Gastroesophageal sphincter (tissue), 3 donors: ENCODE results near the gene PREX1.

Source experiments
- CTCF ChIP-seq, 4 experiments: fragments of 200-600 bp in 2 of 4; fragments of 450-650 bp in 2 of 4; sonication (generic) in 1 of 4; IDR thresholded peaks; one replicate each; pipeline ENCODE4 v1.5.1; 2017 to 2019; ENCODE audit warnings: antibody characterized with exemption in 4 of 4, mild to moderate bottlenecking in 2 of 4, moderate library complexity in 2 of 4
- POLR2A ChIP-seq, 2 donors: fragments of 450-650 bp; IDR thresholded peaks; one replicate each; pipeline ENCODE4 v1.6.1; 2017; ENCODE audit warnings: antibody characterized with exemption in 2 of 2, mild to moderate bottlenecking in 2 of 2, moderate library complexity in 1 of 2
- POLR2AphosphoS5 ChIP-seq: sonication (generic); formaldehyde crosslinking; IDR thresholded peaks from one replicate; pipeline ENCODE4 v1.6.1; 2017; ENCODE audit warnings: antibody characterized with exemption

- no peak for TF ChIP-seq CTCF (IDR thresholded peaks at IDR 0.05)
- no peak for TF ChIP-seq POLR2AphosphoS5
- no peak for TF ChIP-seq POLR2A (IDR thresholded peaks at IDR 0.05)
These were observed 245.2 kb downstream of the PREX1 start for GRCh38 chr20:48582673-48582985.
